RPMI7951 (cell line): ENCODE measurements around the gene ATL3. TPM values are rescaled to one million over a fixed set of nuclear protein-coding genes. Genes with fewer than 3 reads are reported as not detected.
"Not testable (repeated sequence)": the region's sequence is repeated elsewhere in the genome, so short reads cannot be mapped to it uniquely, and the experiment has no call there.

ENCODE experiments used
- DNase-seq: peaks from one replicate; pipeline ENCODE4 v3.0.0-alpha.2; 2012; ENCODE audit warnings: low read depth
- total RNA-seq: library from RNA; depleted of rRNA; stranded (reverse); fragments of >200 nt; shearing (Covaris generic); gene quantifications from 2 replicates; pipeline ENCODE4 v1.2.3, GENCODE V29; 2014

ATL3 gene
- total RNA-seq, 1 experiment from 2014 or later: 128 TPM

- no peak for DNase-seq
These were observed 50.1 kb downstream of the ATL3 start for GRCh38 chr11:63621071-63621470.

GRCh38 chr11:63619967-63620366 is 51.2 kb downstream of the ATL3 start:
- DNase-seq: no peak

GRCh38 chr11:63617686-63618085 is 53.5 kb downstream of the ATL3 start:
- not testable (repeated sequence) for DNase-seq

GRCh38 chr11:63616953-63617352 is 54.2 kb downstream of the ATL3 start:
- DNase-seq: no peak

GRCh38 chr11:63614136-63614671 is 57.0 kb downstream of the ATL3 start, which contains the start of gene PLAAT3:
PLAAT3 (minus strand) TSS chr11:63614433; CDS start chr11:63614014, 419 bp downstream.
- DNase-seq: peak; percentile 63

GRCh38 chr11:63613517-63614135 is 57.5 kb downstream of the ATL3 start:
- DNase-seq: peak; percentile 47

- DNase-seq: no peak
These were observed 59.0 kb downstream of the ATL3 start for GRCh38 chr11:63612181-63612580.

GRCh38 chr11:63611395-63611747 is 59.8 kb downstream of the ATL3 start:
- DNase-seq: no peak

GRCh38 chr11:63610604-63611394 is 60.4 kb downstream of the ATL3 start:
- DNase-seq: no peak

GRCh38 chr11:63609971-63610580 is 61.1 kb downstream of the ATL3 start:
- DNase-seq: no peak

- no peak for DNase-seq
These were observed 61.6 kb downstream of the ATL3 start for GRCh38 chr11:63609536-63609935.

GRCh38 chr11:63608353-63609345 is 62.5 kb downstream of the ATL3 start:
- peak; percentile 17 for DNase-seq

GRCh38 chr11:63603180-63603518 is 68.0 kb downstream of the ATL3 start:
- DNase-seq: no peak

- peak; percentile 14 for DNase-seq
These were observed 68.6 kb downstream of the ATL3 start for GRCh38 chr11:63602290-63603179.

- peak; percentile 83 for DNase-seq
These were observed 71.7 kb downstream of the ATL3 start for GRCh38 chr11:63599211-63600122.

GRCh38 chr11:63598556-63598955 is 72.6 kb downstream of the ATL3 start:
- DNase-seq: no peak

GRCh38 chr11:63595296-63595695 is 75.9 kb downstream of the ATL3 start:
- no peak for DNase-seq

GRCh38 chr11:63592975-63593395 is 78.2 kb downstream of the ATL3 start:
- peak; percentile 19 for DNase-seq
